ENCODE measurements around the gene SH3PXD2A. TPM values are rescaled to one million over a fixed set of nuclear protein-coding genes. Genes with fewer than 3 reads are reported as not detected.

SH3PXD2A gene
- total and polyA plus RNA-seq, 2 experiments from 2014 or later, result 1.8 to 5.0 TPM

DNA sequence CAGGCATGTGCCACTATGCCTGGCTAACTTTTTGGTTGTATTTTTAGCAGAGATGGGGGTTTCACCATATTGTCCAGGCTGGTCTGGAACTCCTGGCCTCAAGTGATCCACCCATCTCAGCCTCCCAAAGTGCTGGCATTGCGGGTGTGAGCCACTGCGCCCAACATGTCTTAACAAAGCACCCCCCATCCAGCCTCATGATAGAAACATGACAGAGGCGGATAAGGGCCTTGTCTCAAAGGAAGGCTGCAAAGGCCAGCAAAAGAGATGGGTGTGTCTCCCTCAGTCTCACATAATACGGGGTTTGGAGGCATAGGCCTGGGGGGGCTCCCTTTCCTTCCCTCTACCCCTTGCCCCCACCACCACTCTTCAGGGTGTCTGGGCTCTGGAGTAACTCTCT, 93.2 kb downstream of the SH3PXD2A start:
- Histone ChIP-seq H4K20me1 (replicated peaks; ENCODE audit: insufficient read depth) (no peaks in the 10 kb centered on the region), H3K4me3 (no peak overlapping the region), H3K27ac (ENCODE audit: low read depth) (no peak overlapping the region), H3K36me3 (ENCODE audit: insufficient read depth) (no peaks in the 10 kb centered on the region), H3K27me3 (ENCODE audit: insufficient read depth) (no peaks in the 10 kb centered on the region), H3K4me2 (no peak overlapping the region), H3F3A (replicated peaks; ENCODE audit: low read depth) (no peaks in the 10 kb centered on the region), H3K79me2 (replicated peaks; ENCODE audit: insufficient read depth) (no peaks in the 10 kb centered on the region), H2AFZ (no peak overlapping the region), H3K4me1 (ENCODE audit: insufficient read depth) (peaks cover 21% of the 10 kb centered on the region), H3K9me2 (ENCODE audit: insufficient read depth) (no peaks in the 10 kb centered on the region)
- no peaks in the 10 kb centered on the region for H3K36me3 Mint-ChIP-seq (ENCODE audit: low read depth)
- ATAC-seq (no peak), DNase-seq (ENCODE audit: low spot score) (no peak)
- H3K4me1 Mint-ChIP-seq, result peaks cover 61% of the 10 kb centered on the region
- H3K9me3 Mint-ChIP-seq, result no peaks in the 10 kb centered on the region
- H3K27me3 Mint-ChIP-seq (ENCODE audit: insufficient read depth, low read depth, poor library complexity), result peaks cover 13% of the 10 kb centered on the region
- H3K27ac Mint-ChIP-seq, result no peak overlapping the region
- TF ChIP-seq STAT1 (IDR thresholded peaks at IDR 0.05; ENCODE audit: unreplicated experiment), result no peak
- no peak for TF ChIP-seq ZNF331 (CRISPR knock-in tag; IDR thresholded peaks at IDR 0.05; ENCODE audit: low read depth)
- TF ChIP-seq EZH2phosphoT487 (IDR thresholded peaks at IDR 0.05; ENCODE audit: unreplicated experiment), result no peak
- TF ChIP-seq ZNF114 (CRISPR knock-in tag; IDR thresholded peaks at IDR 0.05), result no peak
- TF ChIP-seq ZNF462 (CRISPR knock-in tag; IDR thresholded peaks at IDR 0.05), result no peak
- TF ChIP-seq NANOG (IDR thresholded peaks at IDR 0.05; ENCODE audit: borderline replicate concordance), result no peak
- TF ChIP-seq CREB1 (CRISPR knock-in tag; IDR thresholded peaks at IDR 0.05; ENCODE audit: low read depth), result no peak
- no peak for TF ChIP-seq EZH2 (IDR thresholded peaks at IDR 0.05; ENCODE audit: low read depth, unreplicated experiment)
- TF ChIP-seq JUNB (IDR thresholded peaks at IDR 0.05; ENCODE audit: unreplicated experiment), result no peak
- TF ChIP-seq, protein P1, sequence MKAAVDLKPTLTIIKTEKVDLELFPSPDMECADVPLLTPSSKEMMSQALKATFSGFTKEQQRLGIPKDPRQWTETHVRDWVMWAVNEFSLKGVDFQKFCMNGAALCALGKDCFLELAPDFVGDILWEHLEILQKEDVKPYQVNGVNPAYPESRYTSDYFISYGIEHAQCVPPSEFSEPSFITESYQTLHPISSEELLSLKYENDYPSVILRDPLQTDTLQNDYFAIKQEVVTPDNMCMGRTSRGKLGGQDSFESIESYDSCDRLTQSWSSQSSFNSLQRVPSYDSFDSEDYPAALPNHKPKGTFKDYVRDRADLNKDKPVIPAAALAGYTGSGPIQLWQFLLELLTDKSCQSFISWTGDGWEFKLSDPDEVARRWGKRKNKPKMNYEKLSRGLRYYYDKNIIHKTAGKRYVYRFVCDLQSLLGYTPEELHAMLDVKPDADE (IDR thresholded peaks at IDR 0.05), result no peak
- TF ChIP-seq, protein P2, sequence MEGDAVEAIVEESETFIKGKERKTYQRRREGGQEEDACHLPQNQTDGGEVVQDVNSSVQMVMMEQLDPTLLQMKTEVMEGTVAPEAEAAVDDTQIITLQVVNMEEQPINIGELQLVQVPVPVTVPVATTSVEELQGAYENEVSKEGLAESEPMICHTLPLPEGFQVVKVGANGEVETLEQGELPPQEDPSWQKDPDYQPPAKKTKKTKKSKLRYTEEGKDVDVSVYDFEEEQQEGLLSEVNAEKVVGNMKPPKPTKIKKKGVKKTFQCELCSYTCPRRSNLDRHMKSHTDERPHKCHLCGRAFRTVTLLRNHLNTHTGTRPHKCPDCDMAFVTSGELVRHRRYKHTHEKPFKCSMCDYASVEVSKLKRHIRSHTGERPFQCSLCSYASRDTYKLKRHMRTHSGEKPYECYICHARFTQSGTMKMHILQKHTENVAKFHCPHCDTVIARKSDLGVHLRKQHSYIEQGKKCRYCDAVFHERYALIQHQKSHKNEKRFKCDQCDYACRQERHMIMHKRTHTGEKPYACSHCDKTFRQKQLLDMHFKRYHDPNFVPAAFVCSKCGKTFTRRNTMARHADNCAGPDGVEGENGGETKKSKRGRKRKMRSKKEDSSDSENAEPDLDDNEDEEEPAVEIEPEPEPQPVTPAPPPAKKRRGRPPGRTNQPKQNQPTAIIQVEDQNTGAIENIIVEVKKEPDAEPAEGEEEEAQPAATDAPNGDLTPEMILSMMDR (conservative IDR thresholded peaks at IDR 0.05; ENCODE audit: low read depth in 2 of 2), result no peak
- no peak for TF ChIP-seq POLR2AphosphoS5 (IDR thresholded peaks at IDR 0.05; ENCODE audit: low read depth)
- TF ChIP-seq REST (IDR thresholded peaks at IDR 0.05; ENCODE audit: unreplicated experiment), result no peak
- H3K4me3 Mint-ChIP-seq, result no peak overlapping the region
